Activated naive CD4-positive, alpha-beta T cell treated with anti-CD3 and anti-CD28 coated beads, Interleukin-2, amount 50 U/mL, for 16 hours (primary cell): ENCODE measurements around the gene TTLL4.

Experiments
- DNase-seq: peaks from one replicate; pipeline ENCODE4 v3.0.0-alpha.2; 2020

Gene TTLL4

GRCh38 chr2:218710687-218711549 lies at the start of gene TTLL4:
Gene TTLL4 (plus strand): TSS chr2:218710835. CDS start chr2:218737677, 26,842 bp downstream.
- DNase-seq = peak; percentile 99

- DNase-seq = no peak
Measured at GRCh38 chr2:218662377-218662776, 48.3 kb upstream of the TTLL4 start.

GRCh38 chr2:218662827-218663226 lies 47.8 kb upstream of the TTLL4 start:
- DNase-seq = no peak

- DNase-seq = no peak
Measured at GRCh38 chr2:218663901-218664300, 46.7 kb upstream of the TTLL4 start.

GRCh38 chr2:218664653-218665052 lies 46.0 kb upstream of the TTLL4 start:
- DNase-seq = no peak

- DNase-seq = no peak
Measured at GRCh38 chr2:218671097-218671653, 39.5 kb upstream of the TTLL4 start.

- DNase-seq = peak; percentile 85
Measured at GRCh38 chr2:218671654-218672566, 38.7 kb upstream of the TTLL4 start, which contains the start of the genes RNF25 and STK36. Gene RNF25 (minus strand): TSS chr2:218672002. CDS start chr2:218671970, 32 bp downstream. Gene STK36 (plus strand): TSS chr2:218672086. CDS start chr2:218672830, 744 bp downstream.

- no peak for DNase-seq
Measured at GRCh38 chr2:218679119-218679518, 31.5 kb upstream of the TTLL4 start.

GRCh38 chr2:218680061-218680460 lies 30.6 kb upstream of the TTLL4 start:
- DNase-seq = no peak

GRCh38 chr2:218687400-218688060 lies 23.1 kb upstream of the TTLL4 start:
- DNase-seq = peak; percentile 26

GRCh38 chr2:218691234-218691633 lies 19.4 kb upstream of the TTLL4 start:
- DNase-seq = no peak

- no peak for DNase-seq
Measured at GRCh38 chr2:218694405-218695145, 16.1 kb upstream of the TTLL4 start.

GRCh38 chr2:218698885-218699284 lies 11.8 kb upstream of the TTLL4 start:
- DNase-seq = no peak

- DNase-seq = no peak
Measured at GRCh38 chr2:218701806-218702205, 8.8 kb upstream of the TTLL4 start.

GRCh38 chr2:218703341-218703740 lies 7.3 kb upstream of the TTLL4 start:
- no peak for DNase-seq

GRCh38 chr2:218708086-218708485 lies 2.5 kb upstream of the TTLL4 start:
- no peak for DNase-seq

- DNase-seq = no peak
Measured at GRCh38 chr2:218709908-218710307, 727 bp upstream of the TTLL4 start.

GRCh38 chr2:218710334-218710686 lies 325 bp upstream of the TTLL4 start:
- DNase-seq = no peak

- no peak for DNase-seq
Measured at GRCh38 chr2:218711550-218711929, 905 bp downstream of the TTLL4 start.

- DNase-seq = no peak
Measured at GRCh38 chr2:218713922-218714321, 3.3 kb downstream of the TTLL4 start.

GRCh38 chr2:218716070-218716469 lies 5.4 kb downstream of the TTLL4 start:
- DNase-seq = no peak

GRCh38 chr2:218717262-218717661 lies 6.6 kb downstream of the TTLL4 start:
- no peak for DNase-seq
